HepG2 (cell line): Measurements from ENCODE around the gene YEATS2. TPM values are rescaled to one million over a fixed set of nuclear protein-coding genes. Genes with fewer than 3 reads are reported as not detected.
A peak's percentile ranks its signal among the peaks of the same experiment; 100 is the strongest.

ENCODE experiments used
- CHCHD3 ChIP-seq: sonication (generic); formaldehyde crosslinking; IDR thresholded peaks from 2 replicates; pipeline ENCODE4 v1.8.0; 2022; ENCODE audit warnings: mild to moderate bottlenecking, missing genetic modification reagents, moderate library complexity
- KLF16 ChIP-seq, 2 experiments: sonication (generic) in 1 of 2; formaldehyde crosslinking in 1 of 2; IDR thresholded peaks; 2 replicates each; pipeline versions ENCODE4 v1.6.1 to v1.8.0; 2016 to 2023; ENCODE audit warnings: missing genetic modification reagents in 2 of 2, missing compliant biosample characterization in 1 of 2
- LCORL ChIP-seq, 2 experiments: fragments of 450-650 bp in 1 of 2; sonication (generic) in 1 of 2; formaldehyde crosslinking in 1 of 2; IDR thresholded peaks; 2 replicates each; pipeline versions ENCODE4 v1.5.0 to v1.6.1; 2017 to 2020; ENCODE audit warnings: antibody characterized with exemption in 1 of 2, missing genetic modification reagents in 1 of 2
- NR2F2 ChIP-seq: IDR thresholded peaks from 2 replicates; pipeline ENCODE4 v1.6.1; 2012; ENCODE audit warnings: low read depth, inconsistent platforms, borderline replicate concordance
- TARDBP ChIP-seq: sonication (generic); formaldehyde crosslinking; IDR thresholded peaks from 2 replicates; pipeline ENCODE4 v1.8.0; 2022; ENCODE audit warnings: mild to moderate bottlenecking, missing genetic modification reagents
- ZNF878 ChIP-seq: sonication (generic); formaldehyde crosslinking; IDR thresholded peaks from 2 replicates; pipeline ENCODE4 v1.8.1; 2023; ENCODE audit warnings: mild to moderate bottlenecking, missing genetic modification reagents, moderate library complexity
- polyA plus RNA-seq, 8 experiments: library from polyadenylated mRNA; depleted of rRNA in 3 of 8; stranded (reverse) in 7 of 8; unstranded in 1 of 8; fragments of >200 nt; fragmentation: Illumina TruSeq in 4 of 8; extraction: Trizol in 4 of 8; gene quantifications; 2 replicates each; pipeline versions ENCODE4 v1.2.1 to v1.2.3, GENCODE V29; 2011 to 2016; ENCODE audit warnings: low read depth in 4 of 8, missing spikeins in 1 of 8, mixed read lengths in 1 of 8; ENCODE audit not compliant: insufficient read depth in 1 of 8
- total RNA-seq, 5 experiments: library from RNA; depleted of rRNA; stranded (reverse); fragments of >200 nt; fragmentation: Illumina TruSeq; extraction: Trizol; gene quantifications; 2 replicates each; pipeline ENCODE4 v1.2.3, GENCODE V29; 2016; ENCODE audit warnings: low read depth in 1 of 5
- TF ChIP-seq, protein P1 (sequence below): sonication (generic); formaldehyde crosslinking; IDR thresholded peaks from 2 replicates; pipeline ENCODE4 v1.4.0; 2020; ENCODE audit warnings: missing genetic modification reagents
- TF ChIP-seq, protein P2 (sequence below): sonication (generic); formaldehyde crosslinking; IDR thresholded peaks from 2 replicates; pipeline ENCODE4; 2020; ENCODE audit warnings: missing genetic modification reagents, mild to moderate bottlenecking, borderline replicate concordance
- TF ChIP-seq, protein P3 (sequence below): IDR thresholded peaks from 2 replicates; pipeline ENCODE4 v1.6.1; 2016; ENCODE audit warnings: missing compliant biosample characterization, missing genetic modification reagents, borderline replicate concordance
- TF ChIP-seq, protein P4 (sequence below): sonication (generic); formaldehyde crosslinking; IDR thresholded peaks from 2 replicates; pipeline ENCODE4 v1.5.1; 2020; ENCODE audit warnings: mild to moderate bottlenecking, missing genetic modification reagents, borderline replicate concordance
- TF ChIP-seq, protein P5 (sequence below): IDR thresholded peaks from 2 replicates; pipeline ENCODE4 v1.6.1; 2016; ENCODE audit warnings: mild to moderate bottlenecking
- TF ChIP-seq, protein P6 (sequence below): sonication (generic); formaldehyde crosslinking; IDR thresholded peaks from 2 replicates; pipeline ENCODE4 v1.5.0; 2020; ENCODE audit warnings: mild to moderate bottlenecking, missing genetic modification reagents, borderline replicate concordance

The YEATS2 gene
- total and polyA plus RNA-seq, 2 of the 13 experiments (the other 11 are each of a cell fraction or from before 2014, with no cell fraction given) = 18.6 to 33.7 TPM

DNA sequence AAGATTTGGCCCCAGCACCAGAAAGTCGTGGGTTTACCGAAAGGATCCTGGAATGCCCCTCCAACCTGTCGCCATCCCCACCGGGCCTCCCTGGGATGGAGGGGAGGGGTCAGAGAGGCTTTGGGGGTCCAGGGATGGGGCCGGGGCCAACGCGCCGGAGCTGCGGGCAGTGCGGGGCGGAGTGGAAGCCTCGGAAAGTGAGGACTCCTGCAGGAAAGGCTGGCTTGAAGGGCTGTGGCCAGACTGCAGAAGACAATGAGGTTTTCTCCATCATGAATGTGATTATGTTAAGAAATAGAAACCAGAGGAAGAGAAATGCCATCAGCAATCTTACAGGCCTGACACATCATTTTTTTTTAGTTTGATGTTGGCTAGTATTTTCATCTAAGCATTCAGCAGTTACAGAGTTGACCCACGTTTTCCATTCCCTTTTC is 738 bp downstream of the YEATS2 start (continued):
- TF ChIP-seq, protein P1, sequence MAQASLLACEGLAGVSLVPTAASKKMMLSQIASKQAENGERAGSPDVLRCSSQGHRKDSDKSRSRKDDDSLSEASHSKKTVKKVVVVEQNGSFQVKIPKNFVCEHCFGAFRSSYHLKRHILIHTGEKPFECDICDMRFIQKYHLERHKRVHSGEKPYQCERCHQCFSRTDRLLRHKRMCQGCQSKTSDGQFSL (CRISPR knock-in tag) = 0 out of 2 replicates have a peak, but pooled peaks have one; percentile 8
- TF ChIP-seq, protein P2, sequence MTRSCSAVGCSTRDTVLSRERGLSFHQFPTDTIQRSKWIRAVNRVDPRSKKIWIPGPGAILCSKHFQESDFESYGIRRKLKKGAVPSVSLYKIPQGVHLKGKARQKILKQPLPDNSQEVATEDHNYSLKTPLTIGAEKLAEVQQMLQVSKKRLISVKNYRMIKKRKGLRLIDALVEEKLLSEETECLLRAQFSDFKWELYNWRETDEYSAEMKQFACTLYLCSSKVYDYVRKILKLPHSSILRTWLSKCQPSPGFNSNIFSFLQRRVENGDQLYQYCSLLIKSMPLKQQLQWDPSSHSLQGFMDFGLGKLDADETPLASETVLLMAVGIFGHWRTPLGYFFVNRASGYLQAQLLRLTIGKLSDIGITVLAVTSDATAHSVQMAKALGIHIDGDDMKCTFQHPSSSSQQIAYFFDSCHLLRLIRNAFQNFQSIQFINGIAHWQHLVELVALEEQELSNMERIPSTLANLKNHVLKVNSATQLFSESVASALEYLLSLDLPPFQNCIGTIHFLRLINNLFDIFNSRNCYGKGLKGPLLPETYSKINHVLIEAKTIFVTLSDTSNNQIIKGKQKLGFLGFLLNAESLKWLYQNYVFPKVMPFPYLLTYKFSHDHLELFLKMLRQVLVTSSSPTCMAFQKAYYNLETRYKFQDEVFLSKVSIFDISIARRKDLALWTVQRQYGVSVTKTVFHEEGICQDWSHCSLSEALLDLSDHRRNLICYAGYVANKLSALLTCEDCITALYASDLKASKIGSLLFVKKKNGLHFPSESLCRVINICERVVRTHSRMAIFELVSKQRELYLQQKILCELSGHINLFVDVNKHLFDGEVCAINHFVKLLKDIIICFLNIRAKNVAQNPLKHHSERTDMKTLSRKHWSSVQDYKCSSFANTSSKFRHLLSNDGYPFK (CRISPR knock-in tag) = no peak
- TF ChIP-seq CHCHD3 (CRISPR knock-in tag) = 0 out of 2 replicates have a peak, but pooled peaks have one; percentile 1
- TF ChIP-seq, protein P3, sequence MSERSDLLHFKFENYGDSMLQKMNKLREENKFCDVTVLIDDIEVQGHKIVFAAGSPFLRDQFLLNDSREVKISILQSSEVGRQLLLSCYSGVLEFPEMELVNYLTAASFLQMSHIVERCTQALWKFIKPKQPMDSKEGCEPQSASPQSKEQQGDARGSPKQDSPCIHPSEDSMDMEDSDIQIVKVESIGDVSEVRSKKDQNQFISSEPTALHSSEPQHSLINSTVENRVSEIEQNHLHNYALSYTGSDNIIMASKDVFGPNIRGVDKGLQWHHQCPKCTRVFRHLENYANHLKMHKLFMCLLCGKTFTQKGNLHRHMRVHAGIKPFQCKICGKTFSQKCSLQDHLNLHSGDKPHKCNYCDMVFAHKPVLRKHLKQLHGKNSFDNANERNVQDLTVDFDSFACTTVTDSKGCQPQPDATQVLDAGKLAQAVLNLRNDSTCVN = 0 out of 2 replicates have a peak, but pooled peaks have one; percentile 12
- TF ChIP-seq, protein P4, sequence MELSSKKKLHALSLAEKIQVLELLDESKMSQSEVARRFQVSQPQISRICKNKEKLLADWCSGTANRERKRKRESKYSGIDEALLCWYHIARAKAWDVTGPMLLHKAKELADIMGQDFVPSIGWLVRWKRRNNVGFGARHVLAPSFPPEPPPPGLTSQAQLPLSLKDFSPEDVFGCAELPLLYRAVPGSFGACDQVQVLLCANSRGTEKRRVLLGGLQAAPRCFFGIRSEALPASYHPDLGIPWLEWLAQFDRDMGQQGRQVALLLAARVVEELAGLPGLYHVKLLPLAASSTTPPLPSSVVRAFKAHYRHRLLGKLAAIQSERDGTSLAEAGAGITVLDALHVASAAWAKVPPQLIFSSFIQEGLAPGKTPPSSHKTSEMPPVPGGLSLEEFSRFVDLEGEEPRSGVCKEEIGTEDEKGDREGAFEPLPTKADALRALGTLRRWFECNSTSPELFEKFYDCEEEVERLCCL (CRISPR knock-in tag) = no peak
- TF ChIP-seq, protein P5, sequence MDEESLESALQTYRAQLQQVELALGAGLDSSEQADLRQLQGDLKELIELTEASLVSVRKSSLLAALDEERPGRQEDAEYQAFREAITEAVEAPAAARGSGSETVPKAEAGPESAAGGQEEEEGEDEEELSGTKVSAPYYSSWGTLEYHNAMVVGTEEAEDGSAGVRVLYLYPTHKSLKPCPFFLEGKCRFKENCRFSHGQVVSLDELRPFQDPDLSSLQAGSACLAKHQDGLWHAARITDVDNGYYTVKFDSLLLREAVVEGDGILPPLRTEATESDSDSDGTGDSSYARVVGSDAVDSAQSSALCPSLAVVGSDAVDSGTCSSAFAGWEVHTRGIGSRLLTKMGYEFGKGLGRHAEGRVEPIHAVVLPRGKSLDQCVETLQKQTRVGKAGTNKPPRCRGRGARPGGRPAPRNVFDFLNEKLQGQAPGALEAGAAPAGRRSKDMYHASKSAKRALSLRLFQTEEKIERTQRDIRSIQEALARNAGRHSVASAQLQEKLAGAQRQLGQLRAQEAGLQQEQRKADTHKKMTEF (CRISPR knock-in tag) = peak; percentile 7; the same call in 1 of the 2 replicates
- 0 out of 2 replicates have a peak, but pooled peaks have one; percentile 11 for TF ChIP-seq ZNF878 (CRISPR knock-in tag)
- TF ChIP-seq NR2F2 = no peak
- no peak for TF ChIP-seq TARDBP
- no peak for TF ChIP-seq LCORL (IDR thresholded peaks at IDR 0.05)
- TF ChIP-seq LCORL (CRISPR knock-in tag; IDR thresholded peaks at IDR 0.05) = no peak
- 0 out of 4 replicates have a peak, but pooled peaks of 1 of the 2 experiments have one; percentile 35 for TF ChIP-seq KLF16 (CRISPR knock-in tag; IDR thresholded peaks at IDR 0.05)
- TF ChIP-seq, protein P6, sequence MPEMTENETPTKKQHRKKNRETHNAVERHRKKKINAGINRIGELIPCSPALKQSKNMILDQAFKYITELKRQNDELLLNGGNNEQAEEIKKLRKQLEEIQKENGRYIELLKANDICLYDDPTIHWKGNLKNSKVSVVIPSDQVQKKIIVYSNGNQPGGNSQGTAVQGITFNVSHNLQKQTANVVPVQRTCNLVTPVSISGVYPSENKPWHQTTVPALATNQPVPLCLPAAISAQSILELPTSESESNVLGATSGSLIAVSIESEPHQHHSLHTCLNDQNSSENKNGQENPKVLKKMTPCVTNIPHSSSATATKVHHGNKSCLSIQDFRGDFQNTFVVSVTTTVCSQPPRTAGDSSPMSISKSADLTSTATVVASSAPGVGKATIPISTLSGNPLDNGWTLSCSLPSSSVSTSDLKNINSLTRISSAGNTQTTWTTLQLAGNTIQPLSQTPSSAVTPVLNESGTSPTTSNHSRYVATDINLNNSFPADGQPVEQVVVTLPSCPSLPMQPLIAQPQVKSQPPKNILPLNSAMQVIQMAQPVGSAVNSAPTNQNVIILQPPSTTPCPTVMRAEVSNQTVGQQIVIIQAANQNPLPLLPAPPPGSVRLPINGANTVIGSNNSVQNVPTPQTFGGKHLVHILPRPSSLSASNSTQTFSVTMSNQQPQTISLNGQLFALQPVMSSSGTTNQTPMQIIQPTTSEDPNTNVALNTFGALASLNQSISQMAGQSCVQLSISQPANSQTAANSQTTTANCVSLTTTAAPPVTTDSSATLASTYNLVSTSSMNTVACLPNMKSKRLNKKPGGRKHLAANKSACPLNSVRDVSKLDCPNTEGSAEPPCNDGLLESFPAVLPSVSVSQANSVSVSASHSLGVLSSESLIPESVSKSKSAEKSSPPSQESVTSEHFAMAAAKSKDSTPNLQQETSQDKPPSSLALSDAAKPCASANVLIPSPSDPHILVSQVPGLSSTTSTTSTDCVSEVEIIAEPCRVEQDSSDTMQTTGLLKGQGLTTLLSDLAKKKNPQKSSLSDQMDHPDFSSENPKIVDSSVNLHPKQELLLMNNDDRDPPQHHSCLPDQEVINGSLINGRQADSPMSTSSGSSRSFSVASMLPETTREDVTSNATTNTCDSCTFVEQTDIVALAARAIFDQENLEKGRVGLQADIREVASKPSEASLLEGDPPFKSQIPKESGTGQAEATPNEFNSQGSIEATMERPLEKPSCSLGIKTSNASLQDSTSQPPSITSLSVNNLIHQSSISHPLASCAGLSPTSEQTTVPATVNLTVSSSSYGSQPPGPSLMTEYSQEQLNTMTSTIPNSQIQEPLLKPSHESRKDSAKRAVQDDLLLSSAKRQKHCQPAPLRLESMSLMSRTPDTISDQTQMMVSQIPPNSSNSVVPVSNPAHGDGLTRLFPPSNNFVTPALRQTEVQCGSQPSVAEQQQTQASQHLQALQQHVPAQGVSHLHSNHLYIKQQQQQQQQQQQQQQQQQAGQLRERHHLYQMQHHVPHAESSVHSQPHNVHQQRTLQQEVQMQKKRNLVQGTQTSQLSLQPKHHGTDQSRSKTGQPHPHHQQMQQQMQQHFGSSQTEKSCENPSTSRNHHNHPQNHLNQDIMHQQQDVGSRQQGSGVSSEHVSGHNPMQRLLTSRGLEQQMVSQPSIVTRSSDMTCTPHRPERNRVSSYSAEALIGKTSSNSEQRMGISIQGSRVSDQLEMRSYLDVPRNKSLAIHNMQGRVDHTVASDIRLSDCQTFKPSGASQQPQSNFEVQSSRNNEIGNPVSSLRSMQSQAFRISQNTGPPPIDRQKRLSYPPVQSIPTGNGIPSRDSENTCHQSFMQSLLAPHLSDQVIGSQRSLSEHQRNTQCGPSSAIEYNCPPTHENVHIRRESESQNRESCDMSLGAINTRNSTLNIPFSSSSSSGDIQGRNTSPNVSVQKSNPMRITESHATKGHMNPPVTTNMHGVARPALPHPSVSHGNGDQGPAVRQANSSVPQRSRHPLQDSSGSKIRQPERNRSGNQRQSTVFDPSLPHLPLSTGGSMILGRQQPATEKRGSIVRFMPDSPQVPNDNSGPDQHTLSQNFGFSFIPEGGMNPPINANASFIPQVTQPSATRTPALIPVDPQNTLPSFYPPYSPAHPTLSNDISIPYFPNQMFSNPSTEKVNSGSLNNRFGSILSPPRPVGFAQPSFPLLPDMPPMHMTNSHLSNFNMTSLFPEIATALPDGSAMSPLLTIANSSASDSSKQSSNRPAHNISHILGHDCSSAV (CRISPR knock-in tag) = no peak
